Effector memory CD8-positive, alpha-beta T cell (primary cell): ENCODE measurements around the gene PRR20B.
"Not testable (repeated sequence)": the region's sequence is repeated elsewhere in the genome, so short reads cannot be mapped to it uniquely, and the experiment has no call there.

Experiments
- ATAC-seq: fragments of 150-1000 bp; cut with Tn5 transposase; replicated peaks from 2 replicates; pipeline ENCODE4 v1.10.0; 2021; ENCODE audit warnings: mild to moderate bottlenecking, moderate library complexity
- DNase-seq, 3 experiments: peaks; one replicate each; pipeline ENCODE4 v3.0.0; 2021
- H3K27ac Mint-ChIP-seq, 2 donors: one replicate each; pipeline ENCODE4 v1.8.0; 2022; ENCODE audit warnings: mild to moderate bottlenecking in 2 of 2, mixed read lengths in 2 of 2, moderate library complexity in 2 of 2
- H3K27me3 Mint-ChIP-seq, 2 donors: one replicate each; pipeline ENCODE4 v1.8.0; 2022; ENCODE audit warnings: mixed read lengths in 2 of 2
- H3K36me3 Mint-ChIP-seq: one replicate; pipeline ENCODE4 v1.8.0; 2022; ENCODE audit warnings: mild to moderate bottlenecking, moderate library complexity, mixed read lengths; ENCODE audit not compliant: insufficient read depth
- H3K4me1 Mint-ChIP-seq, 2 donors: one replicate each; pipeline ENCODE4 v1.8.0; 2022; ENCODE audit warnings: low read depth in 2 of 2, mixed read lengths in 2 of 2
- H3K4me3 Mint-ChIP-seq, 2 donors: one replicate each; pipeline ENCODE4 v1.8.0; 2022; ENCODE audit warnings: mild to moderate bottlenecking in 2 of 2, mixed read lengths in 2 of 2, moderate library complexity in 2 of 2
- H3K9me3 Mint-ChIP-seq, 2 donors: one replicate each; pipeline ENCODE4 v1.8.0; 2022; ENCODE audit warnings: mixed read lengths in 2 of 2
- total RNA-seq, 9 experiments: gene quantifications; one replicate each; lab custom pipeline; 2026; lab: John Stamatoyannopoulos, UW

Gene PRR20B
- total RNA-seq, result 0 reads per million in 9 experiments

DNA sequence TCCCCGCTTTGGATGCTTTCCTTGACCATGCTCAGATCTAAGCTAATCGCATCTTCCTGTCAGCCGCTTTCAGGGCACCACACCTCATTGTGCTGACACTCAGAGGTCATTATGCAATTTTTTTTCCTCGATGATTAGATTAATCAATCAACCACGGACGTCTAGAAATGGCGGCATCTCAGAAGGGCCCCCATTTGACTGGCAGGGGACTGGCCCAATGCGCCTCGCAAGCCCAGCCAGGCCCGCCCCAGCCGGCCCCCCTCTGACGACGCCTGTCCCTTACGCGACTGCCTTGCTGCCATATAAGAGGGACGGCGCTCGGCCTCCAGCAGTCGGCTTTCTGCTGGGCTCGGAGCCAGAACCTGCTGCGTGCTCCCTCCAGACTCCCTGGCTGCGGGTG is at the start of gene PRR20B:
Gene PRR20B (plus strand): TSS at position 301 of the 400 bp plus-strand sequence. CDS start 387 bp downstream, outside the sequence.
- H3K27ac Mint-ChIP-seq, H3K36me3 Mint-ChIP-seq, ATAC-seq, DNase-seq, H3K4me1 Mint-ChIP-seq, H3K9me3 Mint-ChIP-seq, H3K4me3 Mint-ChIP-seq, H3K27me3 Mint-ChIP-seq: not testable (repeated sequence)

- no peak overlapping the region for H3K4me3 Mint-ChIP-seq
- no peak for DNase-seq
- peaks cover 14 to 16% of the 10 kb centered on the region in 2 donors for H3K9me3 Mint-ChIP-seq
- no peak overlapping the region for H3K27ac Mint-ChIP-seq
- H3K27me3 Mint-ChIP-seq, result no peaks in the 10 kb centered on the region
- H3K4me1 Mint-ChIP-seq, result no peaks in the 10 kb centered on the region
- no peak for ATAC-seq
- H3K36me3 Mint-ChIP-seq, result no peaks in the 10 kb centered on the region
These were observed 32.3 kb upstream of the PRR20B start for GRCh38 chr13:57114945-57115344.

DNA sequence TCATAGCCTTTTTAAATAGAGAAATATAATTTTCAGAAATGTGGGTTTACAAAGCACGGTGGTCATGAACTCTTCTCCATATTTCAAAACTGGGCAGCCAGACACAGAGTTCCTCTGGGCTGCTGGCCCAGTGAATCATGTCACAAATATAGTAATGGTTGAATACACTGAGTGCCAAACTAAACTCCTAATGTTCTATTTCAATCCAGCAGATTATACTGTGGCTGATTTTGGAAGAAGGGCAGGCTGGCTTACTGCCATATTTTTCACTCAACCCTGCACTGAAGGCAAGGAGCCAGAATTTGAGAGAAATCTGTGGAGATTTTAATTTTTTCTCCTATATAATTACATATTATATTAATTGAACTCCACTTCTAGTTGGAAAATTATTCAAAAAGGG is 23.6 kb upstream of the PRR20B start:
- DNase-seq (no peak), ATAC-seq (no peak)
- no peaks in the 10 kb centered on the region for H3K4me1 Mint-ChIP-seq
- H3K4me3 Mint-ChIP-seq, result no peak overlapping the region
- H3K27me3 Mint-ChIP-seq, result no peaks in the 10 kb centered on the region
- H3K27ac Mint-ChIP-seq, result no peak overlapping the region
- H3K36me3 Mint-ChIP-seq, result no peaks in the 10 kb centered on the region
- H3K9me3 Mint-ChIP-seq, result peaks cover 0 to 9% of the 10 kb centered on the region in 2 donors

GRCh38 chr13:57128909-57129308 is 18.4 kb upstream of the PRR20B start:
- ATAC-seq (no peak), DNase-seq (no peak)
- H3K4me3 Mint-ChIP-seq, result no peak overlapping the region
- H3K9me3 Mint-ChIP-seq, result peaks cover 0 to 4% of the 10 kb centered on the region in 2 donors
- H3K27ac Mint-ChIP-seq, result no peak overlapping the region
- no peaks in the 10 kb centered on the region for H3K36me3 Mint-ChIP-seq
- no peaks in the 10 kb centered on the region for H3K27me3 Mint-ChIP-seq
- no peaks in the 10 kb centered on the region for H3K4me1 Mint-ChIP-seq

GRCh38 chr13:57136093-57136492 is 11.2 kb upstream of the PRR20B start:
- Mint-ChIP-seq H3K27ac (no peak overlapping the region), H3K36me3 (no peaks in the 10 kb centered on the region), H3K9me3 (peaks cover 0 to 2% of the 10 kb centered on the region in 2 donors), H3K4me1 (no peaks in the 10 kb centered on the region), H3K4me3 (no peak overlapping the region), H3K27me3 (no peaks in the 10 kb centered on the region)
- ATAC-seq (no peak), DNase-seq (no peak)

- no peaks in the 10 kb centered on the region for H3K4me1 Mint-ChIP-seq
- H3K4me3 Mint-ChIP-seq, result no peak overlapping the region
- H3K27me3 Mint-ChIP-seq, result no peaks in the 10 kb centered on the region
- no peaks in the 10 kb centered on the region for H3K36me3 Mint-ChIP-seq
- H3K27ac Mint-ChIP-seq, result no peak overlapping the region
- H3K9me3 Mint-ChIP-seq, result peaks cover 0 to 2% of the 10 kb centered on the region in 2 donors
- ATAC-seq (no peak), DNase-seq (no peak)
These were observed 9.7 kb upstream of the PRR20B start for GRCh38 chr13:57137585-57137984.

- H3K36me3 Mint-ChIP-seq, result no peaks in the 10 kb centered on the region
- H3K4me3 Mint-ChIP-seq, result no peak overlapping the region
- peaks cover 0 to 2% of the 10 kb centered on the region in 2 donors for H3K9me3 Mint-ChIP-seq
- no peak overlapping the region for H3K27ac Mint-ChIP-seq
- ATAC-seq, result no peak
- H3K27me3 Mint-ChIP-seq, result no peaks in the 10 kb centered on the region
- no peaks in the 10 kb centered on the region for H3K4me1 Mint-ChIP-seq
- no peak for DNase-seq
These were observed 8.3 kb upstream of the PRR20B start for GRCh38 chr13:57138988-57139387.

GRCh38 chr13:57139781-57140180 is 7.5 kb upstream of the PRR20B start:
- not testable (repeated sequence) for DNase-seq, H3K36me3 Mint-ChIP-seq, H3K27ac Mint-ChIP-seq, H3K27me3 Mint-ChIP-seq, ATAC-seq, H3K9me3 Mint-ChIP-seq, H3K4me3 Mint-ChIP-seq, H3K4me1 Mint-ChIP-seq

GRCh38 chr13:57140235-57140968 is 6.9 kb upstream of the PRR20B start, which contains the start of gene PRR20A:
TSS of gene PRR20A (plus strand) at chr13:57140918. CDS start at chr13:57141305, 387 bp downstream.
- not testable (repeated sequence) for H3K9me3 Mint-ChIP-seq, DNase-seq, ATAC-seq, H3K27me3 Mint-ChIP-seq, H3K4me1 Mint-ChIP-seq, H3K27ac Mint-ChIP-seq, H3K4me3 Mint-ChIP-seq, H3K36me3 Mint-ChIP-seq

GRCh38 chr13:57148106-57148505 is 818 bp downstream of the PRR20B start:
- not testable (repeated sequence) for DNase-seq, ATAC-seq, H3K9me3 Mint-ChIP-seq, H3K27me3 Mint-ChIP-seq, H3K4me1 Mint-ChIP-seq, H3K36me3 Mint-ChIP-seq, H3K4me3 Mint-ChIP-seq, H3K27ac Mint-ChIP-seq

DNA sequence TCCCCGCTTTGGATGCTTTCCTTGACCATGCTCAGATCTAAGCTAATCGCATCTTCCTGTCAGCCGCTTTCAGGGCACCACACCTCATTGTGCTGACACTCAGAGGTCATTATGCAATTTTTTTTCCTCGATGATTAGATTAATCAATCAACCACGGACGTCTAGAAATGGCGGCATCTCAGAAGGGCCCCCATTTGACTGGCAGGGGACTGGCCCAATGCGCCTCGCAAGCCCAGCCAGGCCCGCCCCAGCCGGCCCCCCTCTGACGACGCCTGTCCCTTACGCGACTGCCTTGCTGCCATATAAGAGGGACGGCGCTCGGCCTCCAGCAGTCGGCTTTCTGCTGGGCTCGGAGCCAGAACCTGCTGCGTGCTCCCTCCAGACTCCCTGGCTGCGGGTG is 6.5 kb downstream of the PRR20B start, which contains the start of gene PRR20C:
Gene PRR20C (plus strand): TSS at position 301 of the 400 bp plus-strand sequence. CDS start 387 bp downstream, outside the sequence.
- ATAC-seq, H3K27me3 Mint-ChIP-seq, DNase-seq: not testable (repeated sequence)

DNA sequence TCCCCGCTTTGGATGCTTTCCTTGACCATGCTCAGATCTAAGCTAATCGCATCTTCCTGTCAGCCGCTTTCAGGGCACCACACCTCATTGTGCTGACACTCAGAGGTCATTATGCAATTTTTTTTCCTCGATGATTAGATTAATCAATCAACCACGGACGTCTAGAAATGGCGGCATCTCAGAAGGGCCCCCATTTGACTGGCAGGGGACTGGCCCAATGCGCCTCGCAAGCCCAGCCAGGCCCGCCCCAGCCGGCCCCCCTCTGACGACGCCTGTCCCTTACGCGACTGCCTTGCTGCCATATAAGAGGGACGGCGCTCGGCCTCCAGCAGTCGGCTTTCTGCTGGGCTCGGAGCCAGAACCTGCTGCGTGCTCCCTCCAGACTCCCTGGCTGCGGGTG is 13.0 kb downstream of the PRR20B start, which contains the start of gene PRR20D:
Gene PRR20D (plus strand): TSS at position 301 of the 400 bp plus-strand sequence. CDS start 387 bp downstream, outside the sequence.
- H3K4me1 Mint-ChIP-seq, H3K36me3 Mint-ChIP-seq, DNase-seq, H3K27ac Mint-ChIP-seq, H3K27me3 Mint-ChIP-seq, ATAC-seq, H3K9me3 Mint-ChIP-seq, H3K4me3 Mint-ChIP-seq: not testable (repeated sequence)

More for the DNA sequence above, 6.5 kb downstream of the PRR20B start, which contains the start of gene PRR20C:
- H3K27ac Mint-ChIP-seq, H3K4me1 Mint-ChIP-seq, H3K36me3 Mint-ChIP-seq, H3K9me3 Mint-ChIP-seq, H3K4me3 Mint-ChIP-seq: not testable (repeated sequence)

DNA sequence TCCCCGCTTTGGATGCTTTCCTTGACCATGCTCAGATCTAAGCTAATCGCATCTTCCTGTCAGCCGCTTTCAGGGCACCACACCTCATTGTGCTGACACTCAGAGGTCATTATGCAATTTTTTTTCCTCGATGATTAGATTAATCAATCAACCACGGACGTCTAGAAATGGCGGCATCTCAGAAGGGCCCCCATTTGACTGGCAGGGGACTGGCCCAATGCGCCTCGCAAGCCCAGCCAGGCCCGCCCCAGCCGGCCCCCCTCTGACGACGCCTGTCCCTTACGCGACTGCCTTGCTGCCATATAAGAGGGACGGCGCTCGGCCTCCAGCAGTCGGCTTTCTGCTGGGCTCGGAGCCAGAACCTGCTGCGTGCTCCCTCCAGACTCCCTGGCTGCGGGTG is 19.6 kb downstream of the PRR20B start, which contains the start of gene PRR20E:
Gene PRR20E (plus strand): TSS at position 301 of the 400 bp plus-strand sequence. CDS start 387 bp downstream, outside the sequence.
- H3K4me3 Mint-ChIP-seq, H3K36me3 Mint-ChIP-seq, H3K4me1 Mint-ChIP-seq, H3K9me3 Mint-ChIP-seq, DNase-seq, H3K27ac Mint-ChIP-seq, ATAC-seq, H3K27me3 Mint-ChIP-seq: not testable (repeated sequence)

GRCh38 chr13:57191667-57192066 is 44.4 kb downstream of the PRR20B start:
- Mint-ChIP-seq H3K4me1 (no peaks in the 10 kb centered on the region), H3K36me3 (no peaks in the 10 kb centered on the region), H3K27me3 (no peaks in the 10 kb centered on the region), H3K9me3 (no peaks in the 10 kb centered on the region), H3K4me3 (no peak overlapping the region), H3K27ac (no peak overlapping the region)
- DNase-seq (no peak), ATAC-seq (no peak)
